RKO (cell line): Measurements from ENCODE around the gene HOXB8.

Experiments used
- DNase-seq: peaks from one replicate; pipeline ENCODE4 v3.0.0-alpha.2; 2016; ENCODE audit warnings: low spot score

HOXB8 gene

GRCh38 chr17:48567646-48568354 lies 47.3 kb downstream of the HOXB8 start:
- DNase-seq: no peak

DNA sequence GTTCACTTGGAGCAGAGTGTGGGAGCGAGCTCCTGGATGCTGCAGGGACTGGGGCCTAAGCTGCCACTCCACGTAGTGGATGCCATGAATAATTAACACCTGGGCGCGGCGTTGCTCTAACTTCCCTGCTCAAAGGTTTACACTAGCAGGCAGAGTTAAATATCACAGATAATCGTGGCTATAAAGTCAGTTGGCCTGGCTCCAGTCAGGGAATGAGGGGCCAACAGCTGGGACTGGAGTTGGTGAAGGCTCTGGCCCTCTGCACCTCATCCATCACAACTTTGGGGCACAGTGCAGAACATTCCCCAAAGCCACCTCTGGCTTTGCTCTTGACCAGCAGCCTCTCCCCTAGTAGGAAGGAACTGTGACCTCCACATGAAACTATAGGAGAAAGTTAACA lies 47.9 kb downstream of the HOXB8 start:
- no peak for DNase-seq

GRCh38 chr17:48566717-48567116 lies 48.4 kb downstream of the HOXB8 start:
- no peak for DNase-seq

- DNase-seq: no peak
Measured at GRCh38 chr17:48565925-48566710, 49.0 kb downstream of the HOXB8 start.

DNA sequence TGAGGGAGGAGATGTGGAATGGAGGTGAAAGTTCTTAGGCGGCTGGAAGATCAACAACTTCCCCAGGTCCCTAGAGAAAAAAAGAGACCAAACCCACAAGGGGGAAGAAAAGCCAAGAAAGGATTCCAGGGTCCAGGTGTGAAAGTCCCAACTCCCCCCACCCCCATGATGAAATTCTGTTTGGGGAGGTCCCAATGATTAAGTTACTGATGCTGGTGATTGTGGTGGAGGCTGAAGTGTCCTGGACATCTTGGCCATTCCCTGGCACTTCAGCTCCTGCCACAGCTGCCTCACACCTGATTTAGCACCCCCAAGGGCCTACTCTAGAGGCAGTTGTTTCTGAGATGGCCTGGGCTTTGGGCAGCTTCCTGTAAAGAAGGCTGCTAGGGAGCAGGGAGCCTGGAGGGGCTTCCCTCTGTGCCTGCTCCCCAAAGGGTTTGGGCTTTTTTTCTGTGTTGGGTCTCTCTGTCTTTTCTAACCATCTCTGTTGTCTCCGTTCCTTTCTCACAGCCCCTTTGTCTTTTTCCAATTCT lies 50.0 kb downstream of the HOXB8 start:
- no peak for DNase-seq

- no peak for DNase-seq
Measured at GRCh38 chr17:48564188-48565021, 50.7 kb downstream of the HOXB8 start.

- no peak for DNase-seq
Measured at GRCh38 chr17:48563867-48564187, 51.3 kb downstream of the HOXB8 start.

GRCh38 chr17:48563385-48563838 lies 51.7 kb downstream of the HOXB8 start:
- DNase-seq: no peak

DNA sequence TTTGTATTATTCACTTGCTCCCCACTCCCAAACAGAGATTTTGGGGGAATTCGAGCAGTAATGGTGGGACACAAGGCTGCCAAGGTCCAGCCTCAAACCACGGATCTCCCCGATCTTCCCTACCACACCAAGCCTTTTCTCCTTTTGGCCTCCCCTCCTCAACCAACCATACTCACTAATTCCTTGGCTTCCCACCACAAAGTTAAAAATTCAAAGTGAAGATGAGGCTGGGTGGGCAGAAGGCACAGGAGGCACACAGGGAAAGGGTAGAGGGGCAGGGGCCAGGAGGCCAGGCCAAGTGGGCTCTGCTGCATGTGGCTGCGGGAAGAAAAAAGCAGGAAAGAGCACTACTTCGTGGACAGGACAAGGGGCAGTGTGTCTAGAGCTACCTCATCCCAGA lies 52.2 kb downstream of the HOXB8 start:
- DNase-seq: no peak
